ENCODE data around the gene TRIM41.
"Not testable (repeated sequence)": the region's sequence is repeated elsewhere in the genome, so short reads cannot be mapped to it uniquely, and the experiment has no call there.

TRIM41 gene

GRCh38 chr5:181248277-181248676 lies 25.2 kb downstream of the TRIM41 start:
- no peak for DNase-seq (ENCODE audit: low read depth in 2 of 2)

GRCh38 chr5:181255276-181255675 lies 32.2 kb downstream of the TRIM41 start:
- DNase-seq (ENCODE audit: low read depth in 2 of 2), result no peak

GRCh38 chr5:181255836-181256578 lies 32.9 kb downstream of the TRIM41 start:
- no peak for DNase-seq (ENCODE audit: low read depth in 2 of 2)

GRCh38 chr5:181258576-181258975 lies 35.5 kb downstream of the TRIM41 start:
- no peak for DNase-seq (ENCODE audit: low read depth in 2 of 2)

- no peak for DNase-seq (ENCODE audit: low read depth in 2 of 2)
Observed at GRCh38 chr5:181259283-181259682, 36.2 kb downstream of the TRIM41 start.

- no peak for DNase-seq (ENCODE audit: low read depth in 2 of 2)
Observed at GRCh38 chr5:181259974-181260719, 37.1 kb downstream of the TRIM41 start.

- DNase-seq (ENCODE audit: low read depth in 2 of 2), result peak; percentile 79 to 85
Observed at GRCh38 chr5:181260720-181261319, 37.7 kb downstream of the TRIM41 start, which contains the start of gene TRIM52. Gene TRIM52, minus strand, starts transcription at chr5:181261143. Its CDS starts 330 bp downstream, at chr5:181260813.

- peak; percentile 57 to 58 for DNase-seq (ENCODE audit: low read depth in 2 of 2)
Observed at GRCh38 chr5:181261320-181262049, 38.4 kb downstream of the TRIM41 start.

- DNase-seq (ENCODE audit: low read depth in 2 of 2), result no peak
Observed at GRCh38 chr5:181263633-181264032, 40.6 kb downstream of the TRIM41 start.

GRCh38 chr5:181265092-181265671 lies 42.1 kb downstream of the TRIM41 start:
- no peak for DNase-seq (ENCODE audit: low read depth in 2 of 2)

- DNase-seq (ENCODE audit: low read depth in 2 of 2), result not testable (repeated sequence)
Observed at GRCh38 chr5:181267291-181267904, 44.3 kb downstream of the TRIM41 start.

- DNase-seq (ENCODE audit: low read depth in 2 of 2), result not testable (repeated sequence)
Observed at GRCh38 chr5:181267907-181268306, 44.8 kb downstream of the TRIM41 start.

GRCh38 chr5:181271081-181271480 lies 48.0 kb downstream of the TRIM41 start:
- DNase-seq (ENCODE audit: low read depth in 2 of 2), result no peak

GRCh38 chr5:181273433-181273744 lies 50.3 kb downstream of the TRIM41 start:
- DNase-seq (ENCODE audit: low read depth in 2 of 2), result not testable (repeated sequence)

- no peak for DNase-seq (ENCODE audit: low read depth in 2 of 2)
Observed at GRCh38 chr5:181280251-181280762, 57.2 kb downstream of the TRIM41 start.

GRCh38 chr5:181281077-181281983 lies 58.2 kb downstream of the TRIM41 start:
- DNase-seq (ENCODE audit: low read depth in 2 of 2), result no peak

- DNase-seq (ENCODE audit: low read depth in 2 of 2), result no peak
Observed at GRCh38 chr5:181281984-181282316, 58.9 kb downstream of the TRIM41 start.

- DNase-seq (ENCODE audit: low read depth in 2 of 2), result not testable (repeated sequence)
Observed at GRCh38 chr5:181282415-181282814, 59.3 kb downstream of the TRIM41 start.

- DNase-seq (ENCODE audit: low read depth in 2 of 2), result no peak
Observed at GRCh38 chr5:181282874-181283273, 59.8 kb downstream of the TRIM41 start.

- no peak for DNase-seq (ENCODE audit: low read depth in 2 of 2)
Observed at GRCh38 chr5:181283347-181283746, 60.3 kb downstream of the TRIM41 start.

Measured in stimulated activated CD8-positive, alpha-beta memory T cell treated with anti-CD3 and anti-CD28 coated beads, Interleukin-2, amount 100 ng/mL, for 48 hours (primary cell).